Middle frontal gyrus (tissue), 1 donor: ENCODE data around the gene GABRG3.
"Not testable (repeated sequence)": the region's sequence is repeated elsewhere in the genome, so short reads cannot be mapped to it uniquely, and the experiment has no call there.

Experiments used
- DNase-seq: peaks from one replicate; pipeline ENCODE4 v3.0.0-alpha.2; 2015; ENCODE audit warnings: low spot score; ENCODE audit errors: extremely low spot score

Gene GABRG3

DNA sequence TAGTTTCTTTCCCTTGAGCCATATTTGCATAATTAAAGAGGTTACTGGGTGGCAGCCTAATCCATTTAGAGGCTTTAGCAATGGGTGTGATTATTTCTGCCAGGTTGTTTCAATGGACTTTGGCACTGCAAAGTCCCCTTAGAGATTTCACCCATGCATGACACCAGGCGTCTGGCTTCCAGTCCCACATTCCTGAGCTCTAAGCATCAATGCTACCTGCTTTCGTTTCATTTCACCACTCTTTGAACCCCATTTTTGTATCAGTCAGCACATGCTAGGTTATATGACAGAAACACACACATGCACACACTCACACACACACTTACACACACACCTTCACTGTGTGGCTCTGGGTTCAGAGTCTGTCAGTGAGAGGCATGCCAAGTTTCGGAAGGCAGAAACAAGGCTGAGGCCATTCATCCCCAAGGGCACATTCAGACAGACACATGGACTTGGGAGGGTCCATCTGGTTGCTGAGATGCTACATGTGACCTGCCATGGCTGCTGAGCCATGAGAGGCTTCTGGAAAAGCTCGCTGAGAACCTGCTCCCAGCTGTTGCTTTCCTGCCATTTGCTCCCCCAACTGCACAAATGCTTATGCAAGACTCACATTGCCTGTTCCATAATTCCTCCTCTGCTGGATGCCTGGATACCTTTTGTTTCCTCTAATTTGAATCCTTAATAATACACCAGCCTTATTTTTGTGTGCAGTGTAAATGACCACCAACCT is 354.1 kb downstream of the GABRG3 start:
- DNase-seq, result no peak

DNA sequence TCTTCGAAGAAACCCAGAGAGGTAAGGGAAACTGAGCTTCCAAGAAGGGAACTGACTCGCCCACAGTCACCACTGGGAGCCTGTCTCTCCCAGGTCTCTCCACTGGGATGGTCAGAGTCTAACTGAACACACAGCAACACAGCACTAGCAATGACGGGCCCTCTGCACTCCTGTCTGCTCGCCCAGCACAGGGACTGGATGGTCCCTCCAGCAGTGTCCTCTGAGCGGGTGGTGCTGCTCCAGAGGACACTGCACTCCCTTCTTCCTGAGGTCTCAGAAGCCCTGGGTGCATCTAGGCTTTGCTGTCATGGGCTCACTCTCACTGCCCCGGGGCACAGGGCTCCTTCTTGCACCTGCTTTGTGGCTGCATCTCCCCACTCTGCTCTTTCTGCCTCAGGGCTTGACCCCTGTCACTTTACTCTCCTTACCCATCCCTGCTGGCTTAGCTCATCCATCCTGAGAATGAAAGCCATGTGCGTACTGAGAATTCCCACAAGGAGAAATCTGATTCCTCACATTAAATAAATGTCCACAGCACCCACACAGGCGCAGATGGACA is 356.6 kb downstream of the GABRG3 start:
- DNase-seq, result no peak

DNA sequence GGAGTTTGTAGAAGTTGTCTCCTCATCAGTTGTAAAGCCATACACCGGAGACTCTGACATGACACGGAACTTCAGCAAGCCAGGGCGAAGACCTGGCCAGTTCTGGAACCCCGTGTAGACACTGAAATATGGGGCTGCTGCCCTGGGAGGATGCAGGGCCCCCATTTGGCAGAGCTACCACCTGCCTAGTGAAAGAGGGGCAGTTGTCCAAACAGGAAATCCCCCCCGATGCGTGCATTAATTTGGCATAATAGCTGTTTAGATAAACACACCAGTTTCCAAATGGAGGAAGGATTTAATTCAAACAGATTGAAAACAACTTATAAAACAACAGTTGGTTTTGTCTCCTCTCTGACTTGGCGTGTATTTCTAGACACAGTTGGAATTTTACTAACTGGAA is 357.2 kb downstream of the GABRG3 start:
- DNase-seq, result no peak

DNA sequence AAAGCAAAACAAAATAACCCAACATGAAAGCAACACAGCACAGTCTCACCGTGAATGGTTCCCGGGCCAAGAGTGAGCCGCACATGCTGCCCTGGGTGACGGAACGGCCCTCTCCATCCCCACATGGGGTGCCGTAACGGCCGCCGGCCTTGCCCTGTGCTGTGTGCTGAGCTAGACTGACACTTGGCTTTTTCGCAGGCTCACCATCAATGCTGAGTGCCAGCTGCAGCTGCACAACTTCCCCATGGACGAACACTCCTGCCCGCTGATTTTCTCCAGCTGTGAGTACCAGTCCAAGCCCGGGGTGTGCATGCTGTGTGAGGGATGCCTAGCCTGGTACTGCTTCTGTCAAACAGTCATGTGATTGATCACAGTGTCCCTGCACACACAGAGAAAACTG is 357.6 kb downstream of the GABRG3 start:
- DNase-seq, result no peak

DNA sequence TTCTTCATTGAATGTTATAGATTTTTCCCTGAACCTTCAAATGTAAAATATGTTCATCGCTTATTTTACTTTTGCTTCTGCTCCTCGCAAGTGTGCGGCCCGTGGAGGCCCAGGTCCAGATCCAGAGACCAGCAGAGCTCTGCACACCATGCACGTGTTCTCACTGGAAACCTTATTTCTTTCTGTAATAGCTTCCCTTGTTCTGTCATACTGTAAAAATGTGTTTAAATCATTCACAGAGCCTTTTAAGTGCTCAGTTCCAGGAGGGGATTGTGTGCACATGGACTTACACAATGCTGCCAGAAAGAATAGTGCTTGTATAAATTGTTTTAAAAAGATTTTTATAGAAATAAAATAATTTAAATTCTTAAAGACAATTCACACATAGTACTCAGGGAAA is 359.3 kb downstream of the GABRG3 start:
- no peak for DNase-seq

DNA sequence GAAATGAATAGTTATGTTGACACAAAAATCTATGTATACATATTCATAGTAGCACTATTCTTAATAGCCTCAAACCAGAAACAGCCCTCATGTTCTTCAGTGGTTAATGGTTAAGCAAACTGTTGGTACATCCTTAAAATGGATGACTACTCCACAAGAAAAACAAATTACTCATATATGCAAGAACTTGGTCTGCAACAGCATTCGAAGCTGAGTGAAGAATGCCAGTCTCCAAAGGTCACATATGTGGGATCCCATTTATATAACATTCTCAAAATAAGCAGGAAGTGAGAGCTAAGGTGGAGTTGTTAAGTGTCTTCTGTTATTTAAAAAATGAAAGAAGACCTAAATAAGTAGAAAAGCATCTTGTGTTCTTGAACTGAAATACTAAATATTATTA is 365.7 kb downstream of the GABRG3 start:
- DNase-seq, result no peak

DNA sequence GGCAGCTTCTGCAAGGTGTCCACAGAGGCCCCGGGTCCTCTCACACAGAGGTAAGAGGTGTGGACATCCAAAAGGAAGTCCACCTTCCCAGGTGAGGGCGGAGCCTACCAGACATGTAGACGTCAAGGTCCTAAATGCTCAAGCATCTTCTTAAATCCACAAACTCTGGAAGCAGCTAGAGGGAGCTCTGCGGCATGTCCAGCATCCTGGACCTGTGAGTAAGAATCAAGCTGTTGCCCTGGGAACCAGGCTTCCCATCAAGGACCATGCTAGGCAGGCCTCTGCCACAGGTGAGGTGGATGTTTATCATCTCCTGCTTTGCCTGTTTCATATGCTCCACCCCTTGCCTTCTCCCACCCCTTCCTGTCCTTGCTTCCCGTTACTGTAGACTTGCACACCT is 368.2 kb downstream of the GABRG3 start:
- no peak for DNase-seq

DNA sequence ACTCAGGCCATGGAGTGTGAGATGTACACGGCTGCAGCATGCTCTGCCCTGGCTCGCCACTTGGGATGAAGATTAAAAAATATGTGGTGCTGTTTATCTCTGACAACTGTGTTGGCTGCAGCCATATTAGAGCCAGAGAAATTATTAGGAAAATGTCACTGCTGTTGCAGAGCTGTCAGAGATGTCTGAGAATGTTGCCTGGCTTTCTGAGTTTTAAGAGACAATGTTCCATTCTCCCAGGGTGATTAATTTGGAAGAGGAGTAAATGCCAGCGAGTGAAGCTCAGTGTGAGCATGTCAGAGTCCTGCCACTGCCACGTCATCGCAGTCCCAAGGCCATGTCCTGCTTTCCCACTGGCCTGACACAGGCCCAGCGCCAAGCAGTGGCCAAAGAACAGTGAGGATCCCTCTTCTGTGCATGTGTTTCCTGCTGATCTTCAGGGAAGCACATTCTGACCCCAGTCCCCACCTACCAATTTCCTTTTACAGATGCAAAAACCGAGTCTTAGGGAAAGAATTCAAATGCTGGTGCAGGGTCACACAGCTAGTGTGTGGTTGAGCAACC is 370.9 kb downstream of the GABRG3 start:
- DNase-seq, result no peak

DNA sequence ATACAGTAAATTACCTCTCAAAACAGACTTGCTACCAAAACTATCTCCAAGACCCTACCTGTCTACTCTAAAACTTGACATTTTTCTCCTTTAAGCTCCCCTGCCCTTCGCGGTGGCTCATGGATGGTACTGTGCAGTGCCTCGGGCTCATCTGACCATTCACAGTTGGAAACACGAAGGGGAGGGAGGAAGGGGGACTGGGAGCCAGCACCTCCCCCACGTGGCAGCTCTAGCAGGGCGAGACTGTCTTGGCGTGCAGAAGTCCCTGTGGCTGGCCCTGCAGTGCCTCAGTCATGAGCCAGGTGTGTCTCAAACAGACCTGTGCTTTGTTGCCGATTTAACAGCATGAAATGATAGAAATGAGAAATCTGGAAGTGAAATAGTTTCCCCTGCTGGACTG is 372.0 kb downstream of the GABRG3 start:
- no peak for DNase-seq

DNA sequence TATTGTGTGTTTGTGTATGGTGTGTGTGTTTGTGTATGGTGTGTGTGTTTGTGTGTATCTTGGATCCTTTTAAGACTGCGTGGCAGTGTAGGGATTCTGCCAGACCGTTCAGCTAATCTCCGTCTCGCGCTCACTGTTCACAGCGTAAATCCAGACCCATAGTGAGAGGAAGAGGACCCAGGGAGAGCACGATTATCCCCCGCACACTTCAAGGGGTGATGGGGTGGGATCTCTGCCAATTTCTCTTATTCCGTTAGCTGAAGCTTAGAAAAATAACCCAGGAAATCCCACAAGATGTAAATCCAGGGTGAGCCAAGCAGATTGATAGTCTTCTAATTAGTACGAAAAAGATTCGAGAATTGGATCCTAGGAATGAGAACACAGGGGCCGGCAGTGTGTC is 381.2 kb downstream of the GABRG3 start:
- no peak for DNase-seq

DNA sequence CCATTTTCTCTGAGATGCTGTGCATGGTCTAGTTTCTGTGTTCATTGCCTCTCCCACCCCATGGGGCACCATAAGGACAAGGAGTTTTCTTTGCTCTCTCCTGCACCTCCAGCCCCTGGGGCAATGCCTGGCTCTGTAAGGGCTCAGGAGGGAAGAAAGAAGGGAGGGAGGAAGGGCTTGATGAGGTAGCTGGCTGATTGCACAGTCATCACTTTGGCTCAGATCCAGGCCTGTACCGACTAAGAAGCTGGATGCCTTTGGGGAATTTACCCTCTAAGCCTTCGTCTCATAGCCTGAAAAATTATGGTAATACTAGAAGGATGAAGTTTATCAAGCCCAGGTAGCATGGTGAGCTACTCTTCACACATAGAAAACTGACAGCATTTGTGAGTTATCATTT is 382.9 kb downstream of the GABRG3 start:
- DNase-seq, result no peak

DNA sequence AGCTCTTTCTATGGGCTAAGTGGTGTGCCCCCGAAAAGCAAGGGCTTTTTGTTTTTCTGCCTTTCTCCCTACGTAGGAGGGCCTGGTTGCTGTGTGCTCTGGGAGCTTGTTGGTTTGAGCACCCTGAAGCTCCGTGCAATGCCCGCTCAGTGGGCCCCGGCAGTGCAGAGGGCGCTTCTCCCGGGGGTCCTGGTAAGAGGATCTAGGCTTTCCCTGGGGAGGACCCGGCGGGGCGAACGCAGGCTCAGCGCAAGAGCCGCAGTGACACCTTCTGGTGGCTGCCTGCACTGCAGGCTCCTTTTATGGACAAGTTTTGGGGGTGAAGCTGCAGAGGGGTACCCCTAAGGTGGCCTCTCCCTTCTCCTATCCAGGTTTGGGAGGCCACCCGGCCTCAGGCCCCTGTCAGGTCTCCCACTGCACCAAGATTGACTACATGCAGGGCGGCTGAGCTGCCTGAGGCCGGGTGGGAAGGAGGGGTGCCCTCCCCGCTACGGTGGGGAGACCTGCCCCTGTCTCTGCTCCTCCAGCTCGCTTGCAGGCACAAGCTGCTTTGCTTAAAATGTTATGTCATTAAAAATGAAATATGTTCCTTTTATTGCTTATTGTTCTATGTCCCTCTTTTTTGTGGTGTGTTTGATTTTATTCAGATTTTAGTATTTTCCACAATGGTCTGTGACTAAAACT is 387.9 kb downstream of the GABRG3 start:
- peak; percentile 61 for DNase-seq

DNA sequence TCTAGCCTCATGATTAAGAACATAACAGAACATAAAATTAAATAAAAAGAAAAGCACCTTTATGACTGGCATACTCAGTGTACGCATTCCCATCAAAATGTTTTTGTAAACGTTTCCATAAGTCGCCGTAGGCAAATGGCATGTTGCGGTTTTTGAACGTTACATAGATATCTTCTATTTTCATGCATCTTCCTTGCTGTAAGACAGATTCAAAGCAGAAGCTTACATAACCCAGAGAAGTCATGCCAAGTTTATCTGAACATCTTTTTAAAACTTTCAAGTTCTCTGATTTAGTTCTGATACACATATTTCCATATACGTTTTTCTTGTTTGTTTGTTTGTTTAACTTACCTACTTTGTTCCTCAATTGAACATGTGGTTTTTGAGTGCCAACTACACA is 388.6 kb downstream of the GABRG3 start:
- peak; percentile 37 for DNase-seq

DNA sequence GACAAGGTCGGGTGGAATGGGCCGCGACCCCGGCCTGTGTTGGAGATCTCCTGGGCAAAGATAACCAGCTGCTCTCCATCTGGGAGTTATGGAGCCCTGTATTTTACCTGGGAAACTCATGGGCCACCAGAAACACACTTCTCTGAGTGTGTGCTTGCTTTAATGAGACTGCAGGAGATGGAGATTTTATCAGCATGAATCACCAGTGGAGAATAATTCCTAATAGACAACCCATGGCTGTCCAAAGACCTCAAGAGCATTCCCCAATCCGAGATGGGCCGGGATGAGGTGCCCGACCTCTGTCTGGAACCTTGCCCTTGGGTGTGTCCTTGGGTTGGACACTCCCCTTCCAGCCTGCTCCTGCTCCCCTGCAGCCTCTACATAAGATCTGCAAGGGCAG is 389.3 kb downstream of the GABRG3 start:
- DNase-seq, result no peak

DNA sequence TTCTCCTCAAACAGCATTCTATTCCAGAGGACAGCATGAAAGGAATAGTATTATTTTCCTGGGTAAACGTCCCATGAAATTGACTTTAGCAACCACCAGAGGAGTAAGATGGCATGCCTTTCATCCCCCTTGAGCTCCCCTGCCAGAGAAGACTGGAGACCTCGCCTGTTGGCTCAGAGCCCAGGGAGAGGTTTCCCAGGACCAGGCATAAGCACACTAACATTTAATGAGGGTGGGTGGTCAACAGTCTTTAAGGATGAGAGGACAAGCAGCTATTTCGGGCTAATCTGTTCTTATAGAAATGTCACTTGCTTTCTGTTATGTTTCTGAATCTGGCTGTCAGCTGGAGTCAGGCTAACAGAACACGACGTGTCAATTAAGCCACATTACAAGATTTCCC is 390.5 kb downstream of the GABRG3 start:
- no peak for DNase-seq

DNA sequence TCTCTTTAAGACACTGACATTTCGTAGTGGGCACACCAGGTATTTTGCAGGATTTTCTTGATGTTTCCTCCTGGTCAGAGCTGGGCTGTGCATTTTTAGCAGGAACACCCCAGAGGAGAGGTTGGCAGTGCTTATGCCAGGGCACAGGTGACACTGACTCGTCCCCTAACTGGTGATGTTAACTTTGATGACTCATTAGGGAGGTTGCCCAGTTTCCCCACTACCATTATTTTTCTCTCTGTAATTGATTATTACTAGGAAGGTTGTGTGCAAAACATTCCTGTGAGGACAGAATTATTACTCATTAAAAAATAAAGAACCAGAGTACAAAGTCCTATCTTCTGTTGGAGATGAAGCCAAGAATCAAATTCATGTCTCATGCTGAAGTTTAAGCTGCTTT is 394.5 kb downstream of the GABRG3 start:
- DNase-seq, result no peak

DNA sequence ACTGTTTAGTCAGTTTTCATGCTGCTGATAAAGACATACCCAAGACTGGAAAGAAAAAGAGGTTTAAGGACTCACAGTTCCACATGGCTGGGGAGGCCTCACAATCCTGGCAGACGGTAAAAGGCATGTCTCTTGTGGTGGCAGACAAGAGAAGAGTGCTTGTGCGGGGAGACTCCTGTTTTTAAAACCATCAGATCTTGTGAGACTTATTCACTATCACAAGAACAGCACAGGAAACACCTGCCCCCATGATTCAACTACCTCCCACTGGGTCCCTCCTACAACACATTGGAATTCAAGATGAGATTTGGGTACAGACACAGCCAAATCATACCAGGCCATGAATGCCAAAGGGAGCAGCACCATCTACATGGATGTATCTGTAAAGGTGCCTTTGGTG is 406.4 kb downstream of the GABRG3 start:
- not testable (repeated sequence) for DNase-seq

DNA sequence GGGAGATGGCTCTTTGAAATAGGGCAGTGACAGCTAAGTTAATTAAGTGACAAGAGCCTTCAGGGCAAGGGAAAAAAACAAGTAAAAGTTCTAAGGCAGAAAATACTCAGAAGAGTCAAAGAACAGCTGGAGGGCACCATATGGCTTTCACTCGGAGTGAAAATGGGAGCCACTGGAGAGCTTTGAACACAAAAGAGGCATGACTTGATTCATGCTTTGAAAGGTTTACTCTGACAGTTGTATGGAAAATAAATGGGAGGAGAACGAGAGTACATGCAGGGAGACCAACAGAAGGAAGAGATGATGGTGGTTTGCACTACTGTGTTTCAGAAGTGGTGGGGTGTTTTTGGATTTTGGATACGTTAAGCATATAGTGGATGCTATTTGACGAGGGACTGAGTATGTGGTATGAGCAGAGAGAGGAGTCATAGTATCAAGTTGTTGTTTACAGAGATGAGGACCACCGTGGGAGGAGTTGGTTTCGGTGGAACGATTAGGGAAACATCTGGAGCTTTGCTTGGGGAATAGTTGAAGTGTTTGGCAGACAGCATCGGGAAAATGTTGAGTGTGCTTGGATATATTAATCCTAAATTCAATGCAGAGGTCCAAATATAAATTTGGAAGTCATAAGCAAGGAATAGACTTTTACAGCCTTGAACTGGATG is 411.5 kb downstream of the GABRG3 start:
- DNase-seq, result no peak

DNA sequence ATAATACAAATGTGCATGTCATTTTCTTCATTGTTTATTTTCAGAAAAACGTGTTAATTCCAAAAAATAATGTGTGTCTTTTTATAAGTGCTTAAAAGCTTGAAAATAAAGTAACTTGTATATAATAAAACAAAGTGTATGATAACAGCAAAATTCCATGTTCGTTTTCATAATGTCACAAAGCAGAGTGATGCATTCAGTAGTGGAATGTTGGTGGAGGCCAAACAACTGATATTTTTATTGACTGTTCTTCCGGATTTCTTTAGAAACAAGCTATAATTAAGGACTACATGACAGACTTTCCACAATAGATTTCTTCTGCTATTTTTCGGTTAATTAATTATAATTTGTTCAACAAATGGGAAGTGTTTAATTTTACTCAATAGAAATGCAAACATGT is 412.7 kb downstream of the GABRG3 start:
- no peak for DNase-seq

DNA sequence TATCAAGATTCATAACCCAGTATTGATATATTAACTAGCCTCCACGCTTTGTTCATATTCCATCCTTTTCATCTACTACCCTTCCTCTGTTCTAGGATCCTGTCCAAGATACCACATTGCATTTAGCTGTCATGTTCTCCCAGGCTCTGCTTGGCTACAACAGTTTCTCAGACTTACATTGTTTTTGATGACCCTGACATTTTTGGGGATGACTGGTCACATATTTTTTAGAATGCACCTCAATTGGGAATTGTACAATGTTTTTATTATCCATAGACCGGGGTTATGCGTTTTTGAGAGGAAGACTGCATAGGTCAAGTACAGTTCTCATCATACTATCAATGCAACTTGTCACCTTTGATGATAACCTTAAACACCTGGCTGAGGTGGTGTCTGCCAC is 421.2 kb downstream of the GABRG3 start:
- no peak for DNase-seq

DNA sequence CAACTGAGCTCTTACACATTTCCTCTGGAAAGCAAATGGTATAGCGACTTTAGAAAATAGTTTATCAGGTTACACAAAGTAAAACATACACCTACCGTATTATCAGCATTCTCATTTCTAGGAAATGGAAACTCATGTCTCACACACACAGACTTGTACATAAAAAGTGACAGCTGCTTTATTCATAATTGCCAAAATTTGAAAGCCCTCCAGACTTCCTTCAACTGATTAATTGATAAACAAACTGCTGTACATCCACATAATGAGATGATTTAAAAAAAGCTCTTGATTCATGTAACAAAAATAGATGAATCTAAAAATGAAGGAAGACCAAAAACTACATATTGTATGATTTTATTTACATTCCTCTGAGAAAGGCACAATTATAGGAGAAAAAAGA is 425.5 kb downstream of the GABRG3 start:
- no peak for DNase-seq

DNA sequence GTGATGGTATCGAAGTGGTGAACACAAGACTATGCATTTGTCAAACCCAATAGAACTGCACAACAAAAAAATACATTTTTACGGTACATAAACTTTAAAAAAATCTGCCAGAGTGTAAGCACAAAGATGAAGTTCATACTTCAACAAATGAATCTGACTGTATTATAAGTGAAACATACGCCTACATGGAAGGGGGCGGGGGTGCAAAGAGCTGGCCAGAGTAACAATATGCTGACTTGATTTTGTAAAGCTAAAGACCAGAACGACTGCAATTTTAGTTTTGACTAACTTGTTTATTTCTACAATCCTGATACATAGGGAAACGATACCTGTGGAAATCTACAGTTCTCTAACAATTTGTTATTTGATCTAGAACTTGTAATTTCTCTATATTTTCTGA is 426.0 kb downstream of the GABRG3 start:
- DNase-seq, result no peak
